Mucosa of descending colon (tissue), 3 donors: ENCODE measurements around the gene TMEM87B. TPM values are rescaled to one million over a fixed set of nuclear protein-coding genes. Genes with fewer than 3 reads are reported as not detected.
"Not testable (repeated sequence)": the region's sequence is repeated elsewhere in the genome, so short reads cannot be mapped to it uniquely, and the experiment has no call there.

Experiments used
- ATAC-seq: fragments of 200-7000 bp; cut with Tn5 transposase; one replicate; pipeline ENCODE4 v1.9.1; 2020; ENCODE audit warnings: mild to moderate bottlenecking, moderate library complexity
- DNase-seq, 3 donors: peaks; one replicate each; pipeline ENCODE4 v3.0.0-alpha.2; 2020
- H3K36me3 ChIP-seq: fragments of 200-600 bp; one replicate; pipeline ENCODE4 v1.8.0; 2021; ENCODE audit warnings: low read depth, mild to moderate bottlenecking
- H3K4me1 ChIP-seq: fragments of 200-600 bp; one replicate; pipeline ENCODE4 v1.8.0; 2021; ENCODE audit warnings: low read depth, mild to moderate bottlenecking
- H3K4me3 ChIP-seq: fragments of 200-600 bp; one replicate; pipeline ENCODE4 v1.8.0; 2021; ENCODE audit warnings: mild to moderate bottlenecking
- H3K9me3 ChIP-seq: fragments of 200-600 bp; one replicate; pipeline ENCODE4 v1.8.0; 2021; ENCODE audit warnings: mild to moderate bottlenecking
- intact Hi-C, 2 donors: fragments of 100-400 bp; cut with DNase I in 1 of 2; cut with micrococcal nuclease in 1 of 2; formaldehyde crosslinking; loops; one replicate each; pipeline versions ENCODE4 v1.11.0 to v1.11.1; 2022; cut with DNase I, micrococcal nuclease
- total RNA-seq, 3 donors: library from RNA; stranded (reverse); fragmentation: NEBNext Ultra II Directional in 2 of 3; extraction: Animal tissue kit (Norgen Biotek cat#: 25700) in 2 of 3; gene quantifications; one replicate each; pipeline versions ENCODE4 v1.2.1 to v1.2.4, GENCODE V29; 2021 to 2023
- TF ChIP-seq, protein P1 (sequence below): fragments of 200-600 bp; IDR thresholded peaks from one replicate; pipeline ENCODE4 v1.8.0; 2022; ENCODE audit warnings: antibody characterized with exemption, mild to moderate bottlenecking
- donor health status: DM: no; HTN: no; CAD: no; lungs with moderate emphysema.
- donor health status: DM: no; HTN: no; CAD: no.
- donor health status: DM: no; HTN: yes; CAD: no.

The TMEM87B gene
- total RNA-seq, 3 donors from 2014 or later: 39.2 to 72.2 (median 55.7) TPM

- intact Hi-C loops: no loop called here
- Histone ChIP-seq H3K4me1 (peaks cover 8% of the 10 kb centered on the region), H3K4me3 (no peak overlapping the region), H3K9me3 (no peaks in the 10 kb centered on the region), H3K36me3 (peaks cover 5% of the 10 kb centered on the region)
- DNase-seq: no peak
- TF ChIP-seq, protein P1, sequence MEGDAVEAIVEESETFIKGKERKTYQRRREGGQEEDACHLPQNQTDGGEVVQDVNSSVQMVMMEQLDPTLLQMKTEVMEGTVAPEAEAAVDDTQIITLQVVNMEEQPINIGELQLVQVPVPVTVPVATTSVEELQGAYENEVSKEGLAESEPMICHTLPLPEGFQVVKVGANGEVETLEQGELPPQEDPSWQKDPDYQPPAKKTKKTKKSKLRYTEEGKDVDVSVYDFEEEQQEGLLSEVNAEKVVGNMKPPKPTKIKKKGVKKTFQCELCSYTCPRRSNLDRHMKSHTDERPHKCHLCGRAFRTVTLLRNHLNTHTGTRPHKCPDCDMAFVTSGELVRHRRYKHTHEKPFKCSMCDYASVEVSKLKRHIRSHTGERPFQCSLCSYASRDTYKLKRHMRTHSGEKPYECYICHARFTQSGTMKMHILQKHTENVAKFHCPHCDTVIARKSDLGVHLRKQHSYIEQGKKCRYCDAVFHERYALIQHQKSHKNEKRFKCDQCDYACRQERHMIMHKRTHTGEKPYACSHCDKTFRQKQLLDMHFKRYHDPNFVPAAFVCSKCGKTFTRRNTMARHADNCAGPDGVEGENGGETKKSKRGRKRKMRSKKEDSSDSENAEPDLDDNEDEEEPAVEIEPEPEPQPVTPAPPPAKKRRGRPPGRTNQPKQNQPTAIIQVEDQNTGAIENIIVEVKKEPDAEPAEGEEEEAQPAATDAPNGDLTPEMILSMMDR: no peak
- ATAC-seq: no peak
Observed at GRCh38 chr2:112062894-112063293, 7.8 kb downstream of the TMEM87B start.

DNA sequence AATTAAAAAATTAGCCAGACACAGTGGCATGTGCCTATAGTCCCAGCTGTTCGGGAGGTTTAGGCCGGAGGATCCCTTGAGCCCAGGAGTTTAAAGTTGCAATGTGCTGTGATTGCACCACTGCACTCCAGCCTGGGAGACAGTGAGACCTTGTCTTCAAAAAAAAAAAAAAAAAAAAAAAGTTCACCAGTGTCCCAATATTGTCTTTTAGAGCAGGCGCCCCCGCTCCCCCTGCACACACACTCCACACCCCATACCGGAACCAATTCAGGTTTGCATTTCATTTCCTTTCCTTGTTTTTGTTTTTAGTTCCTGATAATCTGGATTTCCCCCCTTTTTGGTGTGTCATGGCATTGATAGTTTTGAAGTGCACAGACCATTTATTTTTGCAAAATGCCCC, 10.4 kb downstream of the TMEM87B start:
- H3K36me3 ChIP-seq: peaks cover 7% of the 10 kb centered on the region
- intact Hi-C loops: no loop called here

GRCh38 chr2:112065966-112066365, 10.9 kb downstream of the TMEM87B start:
- DNase-seq (no peak), ATAC-seq (no peak)
- Histone ChIP-seq H3K4me1 (no peaks in the 10 kb centered on the region), H3K4me3 (no peak overlapping the region), H3K36me3 (peaks cover 7% of the 10 kb centered on the region), H3K9me3 (no peaks in the 10 kb centered on the region)
- intact Hi-C loops: no loop called here
- TF ChIP-seq, protein P1: no peak

More for the DNA sequence above, 10.4 kb downstream of the TMEM87B start:
- ATAC-seq: no peak
- no peak for DNase-seq
- Histone ChIP-seq H3K4me3 (no peak overlapping the region), H3K9me3 (no peaks in the 10 kb centered on the region), H3K4me1 (no peaks in the 10 kb centered on the region)
- TF ChIP-seq, protein P1: no peak

DNA sequence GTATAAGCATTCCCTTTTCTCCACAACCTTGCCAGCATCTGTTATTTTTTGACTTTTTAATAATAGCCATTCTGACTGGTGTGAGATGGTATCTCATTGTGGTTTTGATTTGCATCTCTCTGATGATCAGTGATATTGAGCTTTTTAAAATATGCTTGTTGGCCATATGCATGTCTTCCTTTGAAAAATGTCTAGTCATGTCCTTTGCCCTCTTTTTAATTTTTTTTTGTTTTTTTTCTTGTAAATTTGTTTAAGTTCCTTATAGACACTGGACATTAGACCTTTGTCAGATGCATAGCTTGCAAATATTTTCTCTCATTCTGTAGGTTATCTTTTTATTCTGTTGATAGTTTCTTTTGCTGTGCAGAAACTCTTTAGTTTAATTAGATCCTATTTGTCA, 14.7 kb downstream of the TMEM87B start:
- DNase-seq, H3K36me3 ChIP-seq, ATAC-seq, intact Hi-C loops, H3K4me1 ChIP-seq, H3K9me3 ChIP-seq, H3K4me3 ChIP-seq: not testable (repeated sequence)

DNA sequence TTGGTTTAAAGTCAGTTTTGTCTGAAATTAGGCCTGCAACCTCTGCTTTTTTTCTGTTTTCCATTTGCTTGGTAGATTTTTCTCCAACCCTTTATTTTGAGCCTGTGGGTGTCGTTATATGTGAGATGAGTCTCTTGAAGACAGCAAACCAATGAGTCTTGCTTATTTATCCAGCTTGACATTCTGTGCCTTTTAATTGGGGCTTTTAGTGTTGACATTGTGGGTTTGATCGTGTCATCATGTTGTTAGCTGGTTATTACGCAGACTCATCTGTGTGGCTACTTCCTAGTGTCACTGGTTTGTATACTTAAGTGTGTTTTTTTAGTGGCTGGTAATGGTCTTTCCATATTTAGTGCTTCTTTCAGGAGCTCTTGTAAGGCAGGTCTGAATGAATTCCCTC, 18.8 kb downstream of the TMEM87B start:
- DNase-seq (no peak), ATAC-seq (peak; percentile 80)
- TF ChIP-seq, protein P1: no peak
- Histone ChIP-seq H3K4me1 (peaks cover 12% of the 10 kb centered on the region), H3K36me3 (no peaks in the 10 kb centered on the region), H3K4me3 (no peak overlapping the region), H3K9me3 (no peaks in the 10 kb centered on the region)
- intact Hi-C loops: no loop called here

DNA sequence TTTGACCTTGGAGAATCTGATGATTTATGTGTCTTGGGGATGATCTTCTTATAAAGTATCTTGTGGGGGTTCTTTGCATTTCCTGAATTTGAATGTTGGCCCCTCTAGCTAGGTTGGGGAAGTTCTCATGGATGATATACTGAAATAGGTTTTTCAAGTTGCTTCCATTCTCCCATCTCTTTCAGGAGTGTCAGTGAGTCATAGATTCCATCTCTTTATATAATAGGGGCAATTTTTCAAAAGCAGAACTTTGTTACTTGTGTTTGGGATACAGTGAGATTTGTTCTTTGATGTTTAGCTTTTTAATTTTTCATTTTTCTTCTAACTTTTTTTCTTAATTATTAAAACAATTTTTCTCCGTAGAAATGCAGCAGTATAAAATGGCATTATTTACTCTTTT, 19.4 kb downstream of the TMEM87B start:
- intact Hi-C loops: no loop called here
- peaks cover 12% of the 10 kb centered on the region for H3K4me1 ChIP-seq
- H3K9me3 ChIP-seq: no peaks in the 10 kb centered on the region
- DNase-seq: no peak
- H3K4me3 ChIP-seq: no peak overlapping the region
- no peak for ATAC-seq
- H3K36me3 ChIP-seq: no peaks in the 10 kb centered on the region
- TF ChIP-seq, protein P1: no peak
